Stimulated activated CD4-positive, alpha-beta T cell treated with anti-CD3 and anti-CD28 coated beads, Interleukin-15, amount 100 ng/mL, for 48 hours (primary cell): ENCODE results near the gene SUSD1.

Experiments used
- DNase-seq, 2 donors: peaks; one replicate each; pipeline ENCODE4 v3.0.0-alpha.2; 2020; ENCODE audit warnings: low read depth in 2 of 2

SUSD1 gene

GRCh38 chr9:112041536-112042243 lies 133.4 kb downstream of the SUSD1 start:
- no peak for DNase-seq

DNA sequence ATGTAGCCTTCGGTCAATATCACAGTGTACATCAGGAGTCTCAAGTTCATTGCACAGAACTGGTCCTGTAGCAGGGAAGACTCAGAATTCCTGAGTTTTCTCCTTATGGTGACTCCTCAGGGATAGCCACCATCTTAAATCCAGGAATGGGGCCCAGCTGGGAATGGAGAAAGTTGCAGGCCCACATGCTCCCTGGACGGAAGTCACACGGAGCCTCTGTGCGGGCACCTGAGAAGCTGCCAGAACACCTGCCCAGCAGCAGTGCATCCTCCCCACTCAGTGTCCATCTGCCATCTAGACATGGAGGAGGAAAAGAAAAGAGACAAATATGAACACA lies 133.9 kb downstream of the SUSD1 start:
- no peak for DNase-seq

DNA sequence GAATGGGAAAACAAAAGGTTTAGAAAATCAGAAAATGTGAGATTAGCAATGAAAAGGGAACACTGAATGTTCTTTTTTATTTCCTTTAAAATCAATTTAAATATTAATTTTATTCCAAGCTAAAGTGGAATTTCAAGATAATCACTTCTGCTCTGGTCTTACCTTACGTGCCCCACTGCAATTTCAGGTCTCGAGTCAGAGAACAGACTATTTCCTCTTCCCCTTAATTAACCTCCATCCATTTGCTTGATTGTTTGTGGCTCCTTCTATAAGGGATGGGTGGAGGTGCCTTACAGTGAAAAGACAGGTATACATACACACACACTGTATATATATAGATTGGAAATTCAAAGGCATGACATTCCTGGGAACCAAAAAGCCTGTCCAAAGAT lies 137.1 kb downstream of the SUSD1 start:
- no peak for DNase-seq

- peak; percentile 51 to 61 for DNase-seq
Observed at GRCh38 chr9:112037281-112038016, 137.6 kb downstream of the SUSD1 start.

GRCh38 chr9:112035166-112035826 lies 139.8 kb downstream of the SUSD1 start:
- no peak for DNase-seq

GRCh38 chr9:112034216-112034611 lies 140.9 kb downstream of the SUSD1 start:
- no peak for DNase-seq

DNA sequence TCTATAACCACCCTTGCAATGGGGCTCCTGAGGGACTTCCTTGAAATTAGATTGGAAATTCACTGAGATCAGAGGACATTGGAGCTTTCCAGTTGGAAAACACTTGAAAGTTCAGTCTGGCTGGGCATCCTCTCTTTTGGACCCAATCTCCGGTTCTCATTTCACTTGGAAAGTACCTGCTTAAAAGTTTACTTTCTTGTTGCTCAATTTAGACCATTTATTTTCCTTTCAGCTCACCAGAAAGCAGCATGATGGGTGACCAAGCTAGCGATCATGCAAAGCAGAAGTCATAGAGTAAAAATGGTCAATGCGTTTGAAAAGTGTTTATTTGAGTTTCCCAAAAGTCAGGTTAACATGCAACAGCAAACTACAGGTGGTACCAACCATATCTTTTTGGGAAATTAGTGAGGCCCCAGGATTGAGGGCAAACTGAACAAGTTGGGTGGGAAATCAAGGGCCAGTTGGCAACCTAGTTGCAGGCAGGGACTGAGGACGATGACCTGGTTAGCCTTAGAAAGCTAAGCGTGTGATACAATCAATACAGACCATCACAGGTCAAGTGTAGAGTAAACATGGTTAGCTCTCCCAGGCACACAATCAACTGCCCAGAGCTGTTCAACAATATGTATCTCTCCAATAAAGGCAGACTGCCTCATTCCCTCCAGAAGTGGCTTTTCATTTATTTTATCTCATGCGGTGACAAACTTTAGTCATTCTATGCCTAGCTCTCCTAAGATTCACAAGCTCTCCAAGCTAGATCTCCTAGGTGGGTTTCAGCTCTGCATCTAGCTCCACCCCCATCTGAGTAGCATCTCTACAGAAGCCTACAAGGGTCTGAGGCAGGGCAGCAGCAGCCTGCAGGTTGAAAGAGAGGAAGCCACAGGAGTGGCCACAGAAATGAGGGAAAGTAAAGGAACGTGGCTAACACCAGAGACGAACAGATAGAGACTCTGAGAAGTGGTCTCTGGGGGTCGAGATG lies 141.6 kb downstream of the SUSD1 start:
- no peak for DNase-seq

- DNase-seq: no peak
Observed at GRCh38 chr9:112032743-112033142, 142.4 kb downstream of the SUSD1 start.

DNA sequence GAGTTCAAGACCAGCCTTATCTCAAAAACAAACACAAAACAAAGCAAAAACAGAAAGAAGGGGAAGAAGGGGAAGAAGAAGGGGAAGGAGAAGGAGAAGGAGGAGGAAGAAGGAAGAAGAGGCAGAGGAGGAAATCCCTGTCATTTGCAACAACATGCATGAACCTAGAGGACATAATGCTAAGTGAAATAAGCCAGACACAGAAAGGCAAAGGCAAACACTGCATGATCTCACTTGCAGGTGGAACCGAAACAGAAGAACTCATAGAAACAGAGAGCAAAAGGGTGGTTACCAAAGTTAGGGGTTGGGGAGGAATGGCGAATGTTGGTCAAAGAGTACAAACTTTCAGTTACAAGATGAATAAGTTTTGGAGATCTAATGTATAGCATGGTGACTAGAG lies 143.1 kb downstream of the SUSD1 start:
- DNase-seq: no peak

GRCh38 chr9:112031400-112031799 lies 143.7 kb downstream of the SUSD1 start:
- no peak for DNase-seq

DNA sequence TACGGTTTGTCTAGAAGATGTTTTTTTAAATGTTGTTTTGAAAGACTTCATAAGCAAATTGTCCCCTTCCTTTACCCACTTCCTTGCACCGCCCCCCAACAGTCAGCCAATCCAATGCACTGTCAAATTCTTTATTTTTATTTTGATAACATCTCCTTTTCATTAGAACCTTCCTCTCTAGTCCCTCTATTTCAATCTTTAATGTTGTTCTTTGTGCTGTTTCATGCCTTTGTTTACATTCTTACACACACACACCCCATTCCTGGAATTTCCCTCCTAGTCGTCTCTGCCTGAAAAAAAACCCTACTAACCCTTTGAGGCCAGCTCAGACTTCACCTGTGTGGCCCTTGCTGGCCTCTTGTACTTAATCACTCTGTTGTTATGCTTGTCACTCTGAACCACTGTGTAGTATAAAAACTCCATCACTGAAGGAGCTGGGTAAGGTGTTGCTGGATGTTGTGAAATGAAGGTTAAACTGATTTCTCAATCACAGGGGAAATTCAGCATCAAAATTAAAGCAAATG lies 145.1 kb downstream of the SUSD1 start:
- DNase-seq: no peak

- peak in 1 of 2 donors; percentile 3 for DNase-seq
Observed at GRCh38 chr9:112028242-112029221, 146.6 kb downstream of the SUSD1 start.

GRCh38 chr9:112025850-112026249 lies 149.2 kb downstream of the SUSD1 start:
- no peak for DNase-seq

GRCh38 chr9:112021742-112022141 lies 153.4 kb downstream of the SUSD1 start:
- DNase-seq: no peak

- DNase-seq: no peak
Observed at GRCh38 chr9:112020680-112021596, 154.2 kb downstream of the SUSD1 start.

DNA sequence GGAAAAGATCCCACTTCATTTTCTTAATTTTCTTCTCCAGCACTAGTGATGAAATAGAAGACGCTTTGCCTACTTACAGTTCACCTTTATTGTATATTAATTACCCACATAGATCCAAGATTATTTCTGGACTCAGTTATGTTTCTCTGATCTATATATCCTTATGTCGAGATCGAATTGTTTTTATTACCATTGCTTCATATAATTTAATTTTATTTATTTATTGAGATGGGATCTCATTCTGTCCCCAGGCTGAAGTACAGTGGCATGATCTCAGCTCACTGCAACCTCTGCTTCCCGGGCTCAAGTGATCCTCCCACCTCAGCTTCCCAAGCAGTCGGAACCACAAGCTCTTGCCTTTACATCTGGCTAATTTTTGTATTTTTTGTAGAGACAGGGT lies 157.2 kb downstream of the SUSD1 start:
- no peak for DNase-seq

- DNase-seq: no peak
Observed at GRCh38 chr9:112015736-112016135, 159.4 kb downstream of the SUSD1 start.

GRCh38 chr9:112015149-112015548 lies 159.9 kb downstream of the SUSD1 start:
- DNase-seq: no peak

DNA sequence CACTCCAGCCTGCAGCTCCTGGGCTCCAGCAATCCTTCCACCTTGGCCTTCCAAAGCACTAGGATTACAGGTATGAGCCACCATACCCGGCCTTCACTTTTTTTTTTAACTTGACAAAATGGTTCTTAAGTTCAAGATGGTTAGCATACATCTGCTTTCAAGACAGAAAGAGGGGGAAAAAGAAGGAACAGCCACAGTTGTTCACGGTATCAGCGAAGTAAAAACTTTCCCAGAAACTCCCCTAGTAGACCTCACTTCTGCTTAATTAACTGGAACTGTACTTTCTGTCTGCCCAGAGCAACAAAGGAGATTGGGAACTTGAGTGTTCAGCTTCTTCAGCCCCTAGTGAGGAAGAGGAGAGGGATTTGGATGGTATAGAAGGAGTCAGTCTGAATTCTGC lies 161.8 kb downstream of the SUSD1 start:
- DNase-seq: no peak
